Left renal pelvis (tissue), 4 donors: ENCODE results near the gene LPA. TPM values are rescaled to one million over a fixed set of nuclear protein-coding genes. Genes with fewer than 3 reads are reported as not detected.
"Not testable (repeated sequence)": the region's sequence is repeated elsewhere in the genome, so short reads cannot be mapped to it uniquely, and the experiment has no call there.

ENCODE experiments used
- DNase-seq, 4 donors: peaks; one replicate each; pipeline ENCODE4 v3.0.0-alpha.2; 2013; ENCODE audit warnings: low read depth in 4 of 4, low spot score in 3 of 4
- polyA plus RNA-seq, 4 donors: library from polyadenylated mRNA; unstranded; fragments of 120-200 nt; gene quantifications; one replicate each; pipeline ENCODE4 v1.2.1, GENCODE V29; 2013; ENCODE audit not compliant: insufficient read length in 4 of 4

The LPA gene
- polyA plus RNA-seq, 4 donors: 0.17 to 0.30 (median 0.23) TPM

DNA sequence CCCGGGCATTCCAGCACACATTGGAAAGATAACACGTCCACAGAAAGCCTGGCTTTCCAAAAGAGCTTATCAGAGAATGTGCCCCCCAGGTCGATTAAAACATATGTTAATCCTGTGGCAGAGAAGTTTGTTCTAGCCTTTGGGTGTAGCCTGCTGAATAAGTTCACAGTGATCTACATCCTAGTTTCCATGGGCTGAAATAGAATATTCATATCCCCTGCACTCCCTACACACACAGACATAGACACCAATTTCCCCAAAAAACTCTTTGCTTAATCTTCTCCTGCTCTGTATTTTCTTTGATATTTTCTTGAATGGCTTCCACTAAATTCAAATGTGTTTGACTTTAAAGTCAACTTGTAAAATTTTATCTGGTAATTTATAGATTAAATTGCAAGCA is 1.6 kb downstream of the LPA start:
- DNase-seq: no peak

DNA sequence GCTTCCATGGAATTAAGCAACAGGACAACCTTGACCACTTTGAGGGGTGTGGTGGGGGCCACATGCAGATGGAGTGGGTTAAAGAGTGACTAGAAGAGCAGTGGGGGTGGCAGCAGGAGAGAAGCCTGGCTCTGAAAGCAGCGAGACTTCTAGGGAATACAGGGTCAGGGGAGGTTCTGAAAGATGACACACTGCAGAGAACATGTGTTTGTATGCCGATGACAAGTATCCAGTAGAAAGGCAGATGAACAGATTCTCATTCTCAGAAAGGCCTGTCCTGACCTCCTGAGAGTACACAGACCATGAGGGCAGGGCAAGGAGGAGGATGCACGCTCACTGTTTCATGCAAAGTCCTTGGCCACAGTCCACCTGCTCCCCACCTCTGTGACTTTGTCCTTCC is 2.9 kb downstream of the LPA start:
- DNase-seq: no peak

DNA sequence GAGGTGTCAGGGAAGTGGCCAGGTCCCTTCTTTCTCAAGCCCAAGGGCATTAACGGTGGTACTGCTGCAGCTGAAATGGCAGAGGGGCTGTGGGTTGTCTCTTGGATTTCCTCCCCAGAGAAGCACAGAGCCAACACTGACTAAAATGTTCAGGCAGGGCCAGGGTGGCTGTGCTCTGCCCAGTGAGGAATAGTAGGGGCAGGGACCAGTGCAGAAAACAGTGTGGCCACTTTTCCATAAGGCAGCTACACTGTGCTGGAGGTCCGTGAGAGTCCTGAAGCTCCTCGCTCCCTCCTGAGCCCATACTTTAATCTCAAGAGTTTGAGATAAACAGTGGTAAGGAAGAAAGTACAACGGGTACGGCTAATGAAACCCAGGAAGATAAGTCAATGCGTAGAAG is 4.5 kb downstream of the LPA start:
- DNase-seq: no peak

DNA sequence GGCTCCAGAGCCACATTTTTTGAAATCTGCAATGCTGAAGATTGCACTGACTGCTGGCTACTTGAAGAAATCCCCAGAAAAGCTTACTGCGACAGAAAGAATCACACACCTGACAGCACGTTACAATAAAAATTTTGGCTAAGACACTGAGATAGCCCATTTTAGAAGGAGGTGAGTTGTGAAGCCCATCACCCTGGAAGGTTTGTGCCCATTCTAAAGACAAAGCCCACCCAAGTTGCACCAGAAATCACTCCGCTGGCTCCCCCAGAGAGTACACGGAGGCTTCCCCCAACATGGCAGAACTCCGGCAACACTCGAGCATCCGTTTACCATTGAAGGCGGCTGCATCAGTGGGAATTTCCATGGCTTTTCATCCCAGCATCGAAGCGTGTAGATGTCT is 29.4 kb downstream of the LPA start:
- peak in 2 of 4 donors; percentile 0 to 6 for DNase-seq

DNA sequence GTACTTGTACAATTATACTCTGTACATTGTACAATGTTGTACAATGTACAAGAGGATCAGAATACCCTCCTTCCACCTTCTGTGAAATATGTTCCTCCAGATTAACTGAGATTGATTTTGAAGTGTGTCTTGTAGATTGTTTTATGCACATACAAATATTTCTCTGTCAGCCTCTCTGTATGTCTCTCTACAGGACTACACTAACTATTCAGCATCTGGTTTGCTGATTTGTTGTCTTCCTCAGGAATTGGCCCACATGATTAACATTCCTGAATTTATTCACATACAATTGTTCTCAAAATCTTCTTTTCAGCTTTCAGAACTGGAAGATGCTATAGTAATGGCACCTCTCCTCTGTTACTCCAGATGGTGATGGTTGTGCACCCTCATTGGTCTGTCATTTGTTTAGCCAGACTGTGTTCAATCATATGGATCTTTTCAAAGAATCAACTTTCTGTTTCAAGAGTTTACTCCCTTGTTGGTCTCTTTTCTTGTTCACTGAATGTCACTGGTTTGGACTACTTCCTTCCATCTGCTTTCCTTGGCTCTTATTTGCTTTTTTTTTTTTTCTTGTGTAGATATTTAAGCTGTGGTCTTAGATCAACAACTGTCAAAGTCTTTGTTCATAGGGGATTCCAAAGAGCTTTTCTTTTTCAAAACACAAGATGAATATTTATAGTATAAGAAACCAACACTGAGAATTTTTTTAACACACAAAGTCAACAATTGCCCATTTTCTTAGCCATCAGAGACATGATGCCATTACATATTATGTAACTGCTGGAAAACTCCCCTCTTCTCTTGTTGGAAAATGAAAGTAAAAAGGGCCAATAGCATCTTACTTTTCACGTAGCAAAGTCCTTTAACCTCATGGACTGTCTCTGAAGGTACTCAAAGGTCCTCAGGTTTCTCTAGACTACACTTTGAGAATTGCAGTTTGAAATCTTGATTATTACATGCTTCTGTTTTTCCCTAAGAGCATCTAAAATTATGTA is 67.9 kb downstream of the LPA start:
- DNase-seq: no peak

DNA sequence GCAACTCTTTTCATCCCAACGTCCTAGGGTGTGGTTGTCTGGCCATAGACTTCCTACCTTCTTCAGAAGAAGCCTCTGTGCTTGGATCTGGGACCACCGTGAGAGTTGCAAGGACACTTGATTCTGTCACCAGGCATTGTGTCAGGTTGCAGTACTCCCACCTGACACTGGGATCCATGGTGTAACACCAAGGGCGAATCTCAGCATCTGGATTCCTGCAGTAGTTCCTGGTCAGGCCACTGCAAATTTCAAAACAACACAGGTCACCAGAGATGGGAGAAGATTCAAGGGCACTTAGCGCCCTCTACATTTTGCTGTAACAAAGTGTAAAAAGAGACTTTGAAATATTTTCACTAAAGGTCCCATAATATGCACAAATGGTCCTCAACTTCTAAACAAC is 68.8 kb downstream of the LPA start:
- not testable (repeated sequence) for DNase-seq

DNA sequence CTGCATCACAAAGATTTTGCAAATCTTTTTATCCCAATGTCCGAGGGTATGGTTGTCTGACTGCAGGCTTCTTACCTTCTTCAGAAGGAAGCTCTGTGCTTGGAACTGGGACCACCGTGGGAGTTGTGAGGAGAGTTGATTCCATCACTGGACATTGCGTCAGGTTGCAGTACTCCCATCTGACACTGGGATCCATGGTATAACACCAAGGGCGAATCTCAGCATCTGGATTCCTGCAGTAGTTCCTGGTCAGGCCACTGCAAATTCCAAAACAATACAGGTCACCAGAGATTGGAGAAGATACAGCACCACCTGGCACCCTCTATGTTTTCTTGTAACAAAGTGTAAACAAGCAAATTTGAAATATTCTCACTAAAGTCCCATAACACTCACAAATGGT is 77.7 kb downstream of the LPA start:
- no peak for DNase-seq

DNA sequence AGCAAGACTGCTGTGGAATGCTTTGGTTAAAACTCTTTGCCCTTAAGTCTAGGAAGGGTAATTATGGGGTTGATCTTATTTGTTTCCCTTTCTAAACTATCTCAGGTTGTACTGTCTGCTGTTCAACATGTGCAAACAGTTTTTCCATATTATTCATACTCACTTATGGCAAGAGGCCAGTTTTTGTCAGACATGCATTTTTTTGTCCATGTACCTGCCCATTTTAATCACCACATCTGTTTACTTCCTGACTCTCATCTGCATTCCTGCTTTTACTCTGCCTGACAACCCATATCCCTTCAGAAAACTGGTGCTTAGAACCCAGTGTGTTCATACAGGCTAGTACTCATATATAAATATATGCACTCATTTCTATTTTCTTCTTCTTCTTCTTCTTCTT is 80.3 kb downstream of the LPA start:
- no peak for DNase-seq

DNA sequence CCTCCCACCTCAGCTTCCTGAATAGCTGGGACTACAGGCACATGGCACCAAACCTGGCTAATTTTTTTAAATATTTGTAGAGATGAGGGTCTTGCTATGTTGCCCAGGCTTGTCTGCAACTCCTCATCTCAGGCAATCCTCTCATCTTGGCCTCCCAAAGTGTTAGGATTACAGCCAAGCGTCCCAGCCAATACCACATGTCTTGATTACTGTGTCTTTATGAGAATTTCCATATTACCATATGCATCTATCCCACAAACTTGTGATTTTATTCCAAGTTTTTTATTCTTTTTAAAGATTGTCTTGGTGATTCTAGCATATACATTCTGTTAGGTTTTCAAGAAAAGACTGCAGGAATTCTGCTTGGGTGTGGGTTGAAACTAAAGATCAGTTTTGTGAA is 82.7 kb downstream of the LPA start:
- DNase-seq: no peak

DNA sequence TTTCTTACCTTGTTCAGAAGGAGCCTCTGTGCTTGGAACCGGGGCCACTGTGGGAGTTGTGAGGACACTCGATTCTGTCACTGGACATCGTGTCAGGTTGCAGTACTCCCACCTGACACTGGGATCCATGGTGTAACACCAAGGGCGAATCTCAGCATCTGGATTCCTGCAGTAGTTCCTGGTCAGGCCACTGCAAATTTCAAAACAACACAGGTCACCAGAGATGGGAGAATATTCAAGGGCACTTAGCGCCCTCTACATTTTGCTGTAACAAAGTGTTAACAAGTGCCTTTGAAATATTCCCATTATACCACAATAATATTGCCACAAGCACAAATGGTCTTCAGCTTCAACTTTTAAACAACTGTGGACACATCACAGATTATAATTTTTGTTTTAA is 85.6 kb downstream of the LPA start:
- not testable (repeated sequence) for DNase-seq

DNA sequence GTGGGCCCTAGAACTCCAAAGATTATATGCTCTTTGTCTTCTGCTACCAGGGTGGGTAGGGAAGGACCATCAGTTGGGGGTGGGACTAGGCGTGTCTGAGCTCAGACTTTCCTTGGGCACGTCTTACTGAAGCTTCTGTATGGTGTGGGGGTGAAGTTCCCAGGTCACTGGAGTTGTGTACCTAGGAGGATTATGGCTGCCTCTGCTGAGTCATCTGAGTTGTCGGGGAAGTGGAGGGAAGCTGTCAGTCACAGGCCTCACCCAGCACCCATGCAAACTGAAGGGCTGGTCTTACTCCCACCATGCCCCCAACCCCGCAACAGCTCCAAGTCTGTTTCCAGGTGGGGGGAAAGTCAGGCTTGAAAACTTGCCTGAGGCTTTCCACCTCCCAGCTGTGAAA is 90.1 kb downstream of the LPA start:
- no peak for DNase-seq

DNA sequence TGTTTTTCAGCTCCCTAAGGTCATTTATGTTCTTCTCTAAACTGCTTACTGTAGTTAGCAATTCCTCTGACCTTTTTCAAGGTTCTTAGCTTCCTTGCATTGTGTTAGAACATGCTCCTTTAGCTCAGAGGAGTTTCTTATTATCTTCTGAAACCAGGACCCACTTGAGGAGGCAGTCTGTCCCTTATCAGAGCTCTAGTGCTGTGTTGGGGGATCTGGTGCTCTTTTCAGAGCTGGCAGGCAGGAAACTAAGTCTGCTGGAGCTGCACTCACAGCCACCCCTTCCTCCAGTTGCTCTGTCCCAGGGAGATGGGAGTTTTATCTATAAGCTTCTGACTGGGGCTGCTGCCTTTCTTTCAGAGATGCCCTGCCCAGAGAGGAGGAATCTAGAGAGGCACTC is 92.9 kb downstream of the LPA start:
- not testable (repeated sequence) for DNase-seq

DNA sequence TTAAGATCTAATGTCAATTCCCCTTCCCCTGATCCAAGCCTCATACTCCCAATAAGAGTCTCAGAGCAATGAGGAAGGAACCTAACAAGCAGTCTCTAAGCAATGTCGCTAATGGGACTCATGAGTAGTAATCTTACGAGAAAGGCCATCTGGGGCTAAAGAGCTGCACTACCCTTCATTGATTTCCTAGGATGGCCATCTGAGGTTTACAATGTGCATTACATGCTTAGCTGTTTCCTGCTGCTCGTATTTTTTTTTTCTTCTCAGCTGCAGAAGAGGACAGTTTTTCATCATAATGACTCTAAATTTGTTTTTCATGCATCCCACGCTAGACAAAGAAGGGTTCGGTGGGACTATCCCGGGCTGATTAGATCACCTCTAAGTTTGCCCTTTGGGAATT is 119.3 kb downstream of the LPA start:
- no peak for DNase-seq

DNA sequence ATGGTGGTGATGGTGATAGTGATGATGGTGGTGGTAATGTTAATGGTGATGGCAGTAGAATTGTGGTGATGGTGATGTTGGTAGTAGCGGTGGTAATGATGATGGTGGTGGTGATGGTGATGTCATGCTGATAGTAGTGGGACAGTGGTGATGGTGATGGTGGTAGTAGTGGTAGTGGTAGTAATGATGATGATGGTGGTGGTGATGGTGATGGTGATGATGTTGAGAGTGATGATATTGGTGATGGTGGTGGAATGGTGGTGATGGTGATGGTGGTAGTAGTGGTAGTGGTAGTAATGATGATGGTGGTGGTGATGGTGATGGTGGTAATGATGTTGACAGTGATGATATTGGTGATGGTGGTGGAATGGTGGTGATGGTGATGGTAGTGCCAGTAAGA is 128.8 kb downstream of the LPA start:
- no peak for DNase-seq

DNA sequence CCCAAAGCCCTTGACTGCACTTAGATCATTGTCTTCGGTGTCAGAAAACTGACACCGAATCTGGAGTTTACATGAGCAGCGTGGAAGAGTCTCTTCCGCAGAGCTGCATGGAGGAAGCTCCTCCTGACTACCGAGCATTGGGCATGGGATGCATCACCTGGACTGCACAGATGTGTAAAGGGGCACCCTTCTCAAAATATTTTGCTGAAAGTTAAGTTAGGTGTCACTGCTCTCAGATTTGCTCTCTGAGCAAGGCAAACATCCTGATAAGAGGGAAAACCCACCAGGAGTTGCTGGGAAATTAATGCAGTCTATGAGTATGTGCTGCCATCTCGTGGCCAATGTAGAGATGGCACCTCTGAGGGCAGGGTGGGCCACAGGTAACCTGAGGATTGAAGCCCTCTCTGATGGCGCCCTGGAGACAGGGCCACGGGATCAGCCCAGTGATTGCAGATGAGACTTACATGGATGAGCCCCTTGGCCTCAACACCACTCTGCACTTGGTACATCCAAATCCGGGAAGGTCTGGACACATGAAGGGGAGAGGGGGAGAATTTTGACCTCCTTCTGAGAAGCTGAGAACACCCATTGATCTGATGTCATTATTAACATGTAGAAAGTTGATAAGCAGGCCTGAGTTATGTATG is 129.9 kb downstream of the LPA start:
- DNase-seq: peak; percentile 14 to 52 (median 24)

DNA sequence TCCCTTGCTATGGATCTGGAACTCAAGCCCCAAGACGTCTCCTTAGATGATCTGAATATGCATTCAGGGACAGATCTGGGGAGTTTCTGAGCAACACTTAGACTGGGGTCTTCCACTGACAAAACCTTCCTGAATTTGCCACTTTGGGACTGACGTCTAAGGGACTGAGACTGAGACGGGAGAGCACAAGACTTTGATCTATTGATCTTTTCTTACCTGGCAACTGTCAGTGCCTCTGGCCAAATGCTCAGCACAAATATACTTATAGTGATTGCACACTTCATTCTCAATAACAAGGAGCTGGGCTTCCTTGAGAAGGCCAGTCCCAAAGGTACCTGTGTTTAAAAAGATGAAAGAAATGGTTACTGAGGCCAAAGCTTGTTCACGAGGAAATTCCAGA is 131.8 kb downstream of the LPA start:
- DNase-seq: no peak

DNA sequence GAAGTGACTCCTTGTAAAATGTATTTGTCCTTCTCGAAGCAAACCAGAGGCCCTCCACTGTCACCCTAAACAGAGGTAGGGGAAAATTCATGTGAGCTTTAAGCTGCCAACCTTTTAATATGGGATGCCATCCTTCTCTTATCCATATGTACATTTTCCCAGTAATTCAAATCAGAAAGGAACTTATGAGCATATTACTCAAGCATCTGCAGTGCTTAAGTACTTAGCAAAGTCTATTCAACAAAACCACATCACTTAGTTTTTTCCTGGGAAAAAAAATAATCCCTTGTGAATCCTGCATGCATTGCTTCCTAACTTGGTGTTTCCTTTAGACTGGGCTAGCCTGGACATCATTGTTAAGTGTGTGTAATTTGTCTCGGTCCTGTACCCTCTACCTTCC is 132.2 kb downstream of the LPA start:
- DNase-seq: no peak

DNA sequence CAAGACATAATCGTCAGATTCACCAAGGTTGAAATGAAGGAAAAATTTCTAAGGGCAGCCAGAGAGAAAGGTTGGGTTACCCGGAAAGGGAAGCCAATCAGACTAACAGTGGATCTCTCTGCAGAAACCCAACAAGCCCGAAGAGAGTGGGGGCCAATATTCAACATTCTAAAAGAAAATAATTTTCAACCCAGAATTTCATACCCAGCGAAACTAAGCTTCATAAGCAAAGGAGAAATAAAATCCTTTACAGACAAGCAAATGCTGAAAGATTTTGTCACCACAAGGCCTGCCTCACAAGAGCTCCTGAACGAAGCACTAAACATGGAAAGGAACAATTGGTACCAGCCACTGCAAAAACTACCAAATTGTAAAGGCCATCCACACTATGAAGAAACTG is 134.6 kb downstream of the LPA start:
- not testable (repeated sequence) for DNase-seq

DNA sequence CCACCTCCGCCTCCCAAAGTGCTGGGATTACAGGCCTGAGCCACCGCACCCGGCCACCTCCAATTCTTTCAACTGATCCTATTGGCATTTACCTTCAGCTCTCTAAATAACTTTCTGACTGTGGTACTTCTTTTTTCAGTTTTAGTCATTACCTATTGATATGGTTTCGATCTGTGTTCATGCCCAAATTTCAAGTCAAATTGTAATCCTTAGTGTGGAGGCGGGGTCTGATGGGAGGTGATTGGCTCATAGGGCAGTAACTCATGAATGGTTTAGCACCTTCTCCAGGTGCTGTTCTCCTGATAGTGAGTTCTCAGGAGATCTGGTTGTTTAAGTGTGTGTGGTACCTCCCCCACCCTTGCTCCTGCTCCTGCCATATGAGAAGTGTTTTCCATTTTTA is 140.9 kb downstream of the LPA start:
- no peak for DNase-seq

DNA sequence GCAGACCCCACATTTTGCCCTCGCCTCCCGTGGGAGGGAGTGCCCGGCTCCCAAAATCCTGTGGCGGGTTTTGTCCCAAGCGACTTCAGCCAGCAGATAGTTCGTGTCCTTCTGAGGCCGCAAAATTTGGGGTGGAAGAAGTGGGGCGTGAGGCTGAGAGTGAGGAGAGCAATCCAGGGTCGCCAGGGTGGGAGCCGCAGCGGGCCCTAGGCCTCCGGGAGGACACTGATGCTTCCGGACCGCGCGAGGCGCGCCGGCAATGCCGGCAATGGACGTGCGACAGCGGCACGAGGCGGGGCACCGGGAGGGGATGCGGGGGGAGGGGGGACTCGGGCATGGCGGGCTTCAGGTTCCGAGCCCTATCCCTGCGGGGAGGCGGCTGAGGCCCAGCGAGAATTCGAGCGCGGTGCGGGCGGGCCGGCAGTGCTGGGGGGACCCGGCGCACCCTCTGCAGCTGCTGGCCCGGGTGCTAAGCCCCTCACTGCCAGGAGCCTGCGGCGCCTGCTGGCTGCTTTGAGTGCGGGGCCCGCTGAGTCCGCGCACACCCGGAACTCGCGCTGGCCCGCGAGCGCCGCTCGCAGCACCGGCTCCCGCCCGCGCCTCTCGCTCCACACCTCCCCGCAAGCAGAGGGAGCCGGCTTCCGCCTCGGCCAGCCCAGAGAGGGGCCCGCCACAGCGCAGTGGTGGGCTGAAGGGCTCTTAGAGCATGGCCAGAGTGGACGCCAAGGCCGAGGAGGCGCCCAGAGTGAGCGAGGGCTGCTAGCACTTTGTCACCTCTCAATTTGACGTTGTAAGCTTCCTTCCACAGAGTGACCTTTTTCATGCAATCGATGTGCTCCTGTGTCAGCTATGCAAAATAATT is 143.8 kb downstream of the LPA start:
- peak; percentile 50 to 69 (median 54) for DNase-seq

DNA sequence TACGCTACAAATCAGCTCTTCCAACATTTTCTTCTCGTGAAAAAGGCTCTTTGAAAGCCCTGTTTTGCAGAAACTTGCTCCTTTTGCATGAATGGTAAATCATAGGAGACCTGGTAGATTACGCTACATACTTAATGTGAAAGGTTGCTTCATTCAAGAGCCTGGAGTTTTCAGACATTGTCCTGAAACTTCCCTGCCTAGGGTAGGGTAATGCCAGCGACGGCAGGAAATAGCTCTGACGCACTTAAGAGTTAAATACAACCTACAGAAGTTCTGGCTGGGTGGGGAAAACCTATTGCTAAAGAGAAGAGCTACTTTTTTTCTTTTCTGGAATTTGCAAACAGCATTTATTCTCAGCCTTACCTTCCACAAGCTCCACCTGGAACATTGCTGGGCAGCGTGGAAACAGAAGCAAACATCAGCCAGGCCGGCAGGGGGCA is 144.5 kb downstream of the LPA start:
- no peak for DNase-seq
